MM.1S (cell line): Measurements from ENCODE around the gene SHC3.

Experiments
- DNase-seq: peaks from one replicate; pipeline ENCODE4 v3.0.0-alpha.2; 2015
- H2AFZ ChIP-seq: fragments of 300-600 bp; sonication (generic); 2 replicates; pipeline ENCODE4 v1.6.0; 2016; ENCODE audit warnings: antibody characterized with exemption, low read length
- H3F3A ChIP-seq: fragments of 300-600 bp; sonication (generic); 2 replicates; pipeline ENCODE4 v1.6.1; 2016; ENCODE audit warnings: mild to moderate bottlenecking, antibody characterized with exemption, low read length, moderate library complexity, mixed read lengths; ENCODE audit not compliant: insufficient read depth
- H3K27ac ChIP-seq: fragments of 300-600 bp; sonication (generic); 2 replicates; pipeline ENCODE4 v1.5.1; 2016; ENCODE audit warnings: mild to moderate bottlenecking, low read length
- H3K27me3 ChIP-seq: fragments of 300-600 bp; sonication (generic); replicated peaks from 2 replicates; pipeline ENCODE4 v1.6.0; 2016; ENCODE audit warnings: low read length; ENCODE audit not compliant: insufficient read depth
- H3K36me3 ChIP-seq: fragments of 300-600 bp; sonication (generic); replicated peaks from 2 replicates; pipeline ENCODE4 v1.6.1; 2016; ENCODE audit warnings: mild to moderate bottlenecking, low read length, mixed read lengths; ENCODE audit not compliant: insufficient read depth
- H3K4me1 ChIP-seq: fragments of 300-600 bp; sonication (generic); 2 replicates; pipeline ENCODE4 v1.6.1; 2016; ENCODE audit warnings: low read length, mixed read lengths
- H3K4me2 ChIP-seq: fragments of 300-600 bp; sonication (generic); 2 replicates; pipeline ENCODE4 v1.6.0; 2016; ENCODE audit warnings: low read depth, low read length
- H3K4me3 ChIP-seq: fragments of 300-600 bp; sonication (generic); 2 replicates; pipeline ENCODE4 v1.5.1; 2016; ENCODE audit warnings: low read length, mixed read lengths
- H3K79me2 ChIP-seq: fragments of 300-600 bp; sonication (generic); 2 replicates; pipeline ENCODE4 v1.6.1; 2016; ENCODE audit warnings: mixed run types, low read length, mixed read lengths
- H3K9ac ChIP-seq: fragments of 300-600 bp; sonication (generic); 2 replicates; pipeline ENCODE4 v1.6.1; 2016; ENCODE audit warnings: low read length, mixed read lengths
- H3K9me2 ChIP-seq: fragments of 300-600 bp; sonication (generic); replicated peaks from 2 replicates; pipeline ENCODE4 v1.6.1; 2016; ENCODE audit warnings: mild to moderate bottlenecking, low read length, mixed read lengths; ENCODE audit not compliant: insufficient read depth
- H3K9me3 ChIP-seq: fragments of 300-600 bp; sonication (generic); replicated peaks from 2 replicates; pipeline ENCODE4 v1.6.1; 2016; ENCODE audit warnings: mild to moderate bottlenecking, low read length, mixed read lengths; ENCODE audit not compliant: insufficient read depth
- H4K20me1 ChIP-seq: fragments of 300-600 bp; sonication (generic); 2 replicates; pipeline ENCODE4 v1.6.1; 2016; ENCODE audit warnings: mild to moderate bottlenecking, low read length, moderate library complexity, mixed read lengths; ENCODE audit not compliant: insufficient read depth
- CTCF ChIP-seq: fragments of 300-600 bp; sonication (generic); IDR thresholded peaks from 2 replicates; pipeline ENCODE4 v1.5.1; 2016; ENCODE audit warnings: antibody characterized with exemption, low read length, mixed read lengths
- EZH2 ChIP-seq: fragments of 300-600 bp; sonication (generic); optimal IDR thresholded peaks from 2 replicates; pipeline ENCODE3; 2017; ENCODE audit warnings: low read depth, mild to moderate bottlenecking, antibody characterized with exemption, low read length, mixed read lengths
- EZH2phosphoT487 ChIP-seq: fragments of 300-600 bp; sonication (generic); IDR thresholded peaks from 2 replicates; pipeline ENCODE4 v1.6.1; 2018; ENCODE audit warnings: antibody characterized with exemption, low read length

Gene SHC3

GRCh38 chr9:89225036-89225435, 46.4 kb upstream of the SHC3 start:
- Histone ChIP-seq H3K9me3 (no peaks in the 10 kb centered on the region), H3K79me2 (no peaks in the 10 kb centered on the region), H3K36me3 (no peaks in the 10 kb centered on the region), H4K20me1 (no peaks in the 10 kb centered on the region), H3K27me3 (peaks cover 5% of the 10 kb centered on the region), H3F3A (no peaks in the 10 kb centered on the region), H3K9me2 (no peaks in the 10 kb centered on the region), H3K4me1 (peaks cover 2% of the 10 kb centered on the region; the same call in 1 of the 2 replicates), H2AFZ (no peak overlapping the region), H3K4me2 (no peak overlapping the region), H3K4me3 (no peak overlapping the region), H3K27ac (no peak overlapping the region), H3K9ac (no peak overlapping the region)
- DNase-seq = no peak
- TF ChIP-seq CTCF (no peak), EZH2 (no peak), EZH2phosphoT487 (no peak)

GRCh38 chr9:89224633-89225032, 46.0 kb upstream of the SHC3 start:
- H4K20me1 ChIP-seq = no peaks in the 10 kb centered on the region
- H3K27ac ChIP-seq = no peak overlapping the region
- no peak overlapping the region for H3K4me2 ChIP-seq
- no peak for TF ChIP-seq EZH2phosphoT487
- TF ChIP-seq CTCF = no peak
- no peak for TF ChIP-seq EZH2
- H2AFZ ChIP-seq = no peak overlapping the region
- no peaks in the 10 kb centered on the region for H3K36me3 ChIP-seq
- no peaks in the 10 kb centered on the region for H3K9me3 ChIP-seq
- peaks cover 5% of the 10 kb centered on the region for H3K27me3 ChIP-seq
- no peaks in the 10 kb centered on the region for H3K9me2 ChIP-seq
- peaks cover 6% of the 10 kb centered on the region; the same call in 1 of the 2 replicates for H3K4me1 ChIP-seq
- H3K4me3 ChIP-seq = no peak overlapping the region
- H3F3A ChIP-seq = no peaks in the 10 kb centered on the region
- H3K79me2 ChIP-seq = no peaks in the 10 kb centered on the region
- no peak for DNase-seq
- H3K9ac ChIP-seq = no peak overlapping the region

GRCh38 chr9:89223396-89223977, 44.9 kb upstream of the SHC3 start:
- Histone ChIP-seq H3K9me3 (no peaks in the 10 kb centered on the region), H3F3A (no peaks in the 10 kb centered on the region), H3K4me3 (no peak overlapping the region), H3K27ac (no peak overlapping the region), H3K36me3 (no peaks in the 10 kb centered on the region), H3K4me2 (no peak overlapping the region), H3K79me2 (no peaks in the 10 kb centered on the region), H3K27me3 (peaks cover 10% of the 10 kb centered on the region), H3K9me2 (no peaks in the 10 kb centered on the region), H4K20me1 (no peaks in the 10 kb centered on the region), H2AFZ (no peak overlapping the region), H3K4me1 (peaks cover 6% of the 10 kb centered on the region), H3K9ac (no peak overlapping the region)
- no peak for TF ChIP-seq EZH2
- TF ChIP-seq EZH2phosphoT487 = no peak
- no peak for TF ChIP-seq CTCF
- no peak for DNase-seq
